ENCODE measurements around the gene MARK2. TPM values are rescaled to one million over a fixed set of nuclear protein-coding genes. Genes with fewer than 3 reads are reported as not detected.

MARK2 gene
- total and polyA plus RNA-seq, 10 of the 15 experiments (the other 5 are each of a cell fraction or from before 2014, with no cell fraction given) = 0.19 to 29.5 (median 13.2) TPM

GRCh38 chr11:63837739-63838138, 1.2 kb upstream of the MARK2 start:
- H3K4me3 ChIP-seq = peak overlapping the region; percentile 46; the same call in 1 of the 2 replicates
- ChIA-PET CTCF (interaction anchor here (0.5 to 8.5 kb wide), 34 partner anchors 10 to 1717 kb away, joined by 3 to 271 read pairs (median 7); partner anchors contain the start of genes NAA40 and RCOR2), RAD21 (ENCODE audit: unreplicated experiment) (interaction anchor here (1.4 to 7.1 kb wide), 14 partner anchors 8 to 312 kb away, joined by 3 to 101 read pairs (median 7); partner anchors contain the start of gene ZFTA), POLR2A (interaction anchor here (0.6 to 2.4 kb wide), 7 partner anchors 19 to 1042 kb away, joined by 3 to 8 read pairs (median 4); partner anchors contain the start of gene RTN3), SMC1A (ENCODE audit: uncharacterized antibody, unreplicated experiment) (interaction anchor here (0.8 to 18.4 kb wide), 21 partner anchors 10 to 313 kb away, joined by 3 to 234 read pairs (median 8); partner anchors contain the start of genes RCOR2 and ZFTA)
- no TSS peak for BruUV-seq (replicated peaks)
- no peaks in the 10 kb centered on the region for H3K9me3 ChIP-seq (replicated peaks; ENCODE audit: control insufficient read depth, insufficient read depth, low read length)
- H3K36me3 ChIP-seq (ENCODE audit: control insufficient read depth in 2 of 2, insufficient read depth in 2 of 2, low read length in 1 of 2) = no peaks in the 10 kb centered on the region
- DNase-seq (ENCODE audit: low read depth, low spot score) = no peak
- H3K4me1 ChIP-seq (ENCODE audit: control insufficient read depth, insufficient read depth, low read length) = peaks cover 21% of the 10 kb centered on the region
- peak overlapping the region; percentile 89 for H3K4me2 ChIP-seq (ENCODE audit: control insufficient read depth, insufficient read depth)
- in situ Hi-C loops (cut with MboI) (loop anchor here (5.0 kb wide), 2 partner anchors 110 to 310 kb away; no protein-coding TSS in a partner anchor), intact Hi-C loops (cut with micrococcal nuclease; ENCODE audit: unreplicated experiment) (loop anchor here (1.0 to 5.0 kb wide), 5 partner anchors 69 to 311 kb away; partner anchors contain the start of gene ZFTA)
- H3K27me3 ChIP-seq (replicated peaks in 1 of 2; ENCODE audit: control insufficient read depth in 2 of 2, insufficient read depth in 2 of 2, low read length in 1 of 2) = no peaks in the 10 kb centered on the region
- H3K27ac ChIP-seq (ENCODE audit: control insufficient read depth, insufficient read depth) = peak overlapping the region; percentile 47
- H4K20me1 ChIP-seq (ENCODE audit: control insufficient read depth, insufficient read depth) = peaks cover 9% of the 10 kb centered on the region
- no peak overlapping the region for H2AFZ ChIP-seq (ENCODE audit: control insufficient read depth, low read depth, low read length)
- TF ChIP-seq IKZF2 (IDR thresholded peaks at IDR 0.05) = no peak
- H3K79me2 ChIP-seq (ENCODE audit: control insufficient read depth, insufficient read depth, low read length) = peaks cover 39% of the 10 kb centered on the region
- ATAC-seq = no peak
- FAIRE-seq = no peak
- 33% methylated on average over 5 of the region's 5 CpGs for WGBS (ENCODE audit: insufficient coverage, insufficient replicate concordance, low lambda C conversion rate, missing lambda C conversion rate)
- no peak overlapping the region for H3K9ac ChIP-seq (ENCODE audit: control insufficient read depth, insufficient read depth, low read length)

- Histone ChIP-seq H4K20me1 (ENCODE audit: control insufficient read depth, insufficient read depth) (peaks cover 9% of the 10 kb centered on the region), H3K4me1 (ENCODE audit: control insufficient read depth, insufficient read depth, low read length) (peaks cover 22% of the 10 kb centered on the region), H3K9me3 (replicated peaks; ENCODE audit: control insufficient read depth, insufficient read depth, low read length) (no peaks in the 10 kb centered on the region), H3K79me2 (ENCODE audit: control insufficient read depth, insufficient read depth, low read length) (peaks cover 44% of the 10 kb centered on the region), H3K4me3 (peak overlapping the region; percentile 46; the same call in 1 of the 2 replicates), H3K9ac (ENCODE audit: control insufficient read depth, insufficient read depth, low read length) (peak overlapping the region; percentile 56), H3K36me3 (ENCODE audit: control insufficient read depth in 2 of 2, insufficient read depth in 2 of 2, low read length in 1 of 2) (no peaks in the 10 kb centered on the region), H3K27ac (ENCODE audit: control insufficient read depth, insufficient read depth) (peak overlapping the region; percentile 47), H2AFZ (ENCODE audit: control insufficient read depth, low read depth, low read length) (peak overlapping the region; percentile 62), H3K27me3 (replicated peaks in 1 of 2; ENCODE audit: control insufficient read depth in 2 of 2, insufficient read depth in 2 of 2, low read length in 1 of 2) (no peaks in the 10 kb centered on the region), H3K4me2 (ENCODE audit: control insufficient read depth, insufficient read depth) (peak overlapping the region; percentile 89)
- in situ Hi-C loops (cut with MboI) (loop anchor here (5.0 kb wide), 2 partner anchors 109 to 309 kb away; no protein-coding TSS in a partner anchor), intact Hi-C loops (cut with micrococcal nuclease; ENCODE audit: unreplicated experiment) (loop anchor here (5.0 kb wide), 1 partner anchor 71 kb away; the partner anchor contains the start of gene ZFTA)
- peak; percentile 94 for FAIRE-seq
- SMC1A ChIA-PET (ENCODE audit: uncharacterized antibody, unreplicated experiment) = interaction anchor here (0.7 to 18.4 kb wide), 19 partner anchors 9 to 312 kb away, joined by 3 to 234 read pairs (median 8); partner anchors contain the start of genes RCOR2 and ZFTA
- 11% methylated on average over 18 of the region's 18 CpGs for WGBS (ENCODE audit: insufficient coverage, insufficient replicate concordance, low lambda C conversion rate, missing lambda C conversion rate)
- BruUV-seq (replicated peaks) = no TSS peak
- no peak for ATAC-seq
- CTCF ChIA-PET = interaction anchor here (0.6 to 8.5 kb wide), 35 partner anchors 13 to 665 kb away, joined by 3 to 271 read pairs (median 6); partner anchors contain the start of genes NAA40 and RCOR2
- POLR2A ChIA-PET = interaction anchor here (0.6 to 2.4 kb wide), 14 partner anchors 12 to 1042 kb away, joined by 3 to 8 read pairs (median 3); partner anchors contain the start of genes MACROD1, NAA40, RCOR2 and RTN3
- RAD21 ChIA-PET (ENCODE audit: unreplicated experiment) = interaction anchor here (0.8 to 7.1 kb wide), 24 partner anchors 9 to 310 kb away, joined by 3 to 101 read pairs (median 5); partner anchors contain the start of genes COX8A, NAA40 and ZFTA
- DNase-seq (ENCODE audit: low read depth, low spot score) = peak; percentile 87
- TF ChIP-seq USF1 (IDR thresholded peaks at IDR 0.05; ENCODE audit: borderline replicate concordance, extremely low read length, insufficient read depth, low read depth, low read length) = no peak
- peak; percentile 86 for TF ChIP-seq RAD51 (IDR thresholded peaks at IDR 0.05)
- TF ChIP-seq PKNOX1 (IDR thresholded peaks at IDR 0.05) = peak; percentile 95
- TF ChIP-seq ZBTB40 (IDR thresholded peaks at IDR 0.05; ENCODE audit: borderline replicate concordance) = peak; percentile 47; the same call in 1 of the 2 replicates
- 0 out of 2 replicates have a peak, but pooled peaks have one; percentile 26 for TF ChIP-seq JUNB (IDR thresholded peaks at IDR 0.05)
Observed at GRCh38 chr11:63838150-63838677, 696 bp upstream of the MARK2 start.

Data from GM12878 (cell line).